ENCODE data around the gene MKRN2OS. TPM values are rescaled to one million over a fixed set of nuclear protein-coding genes. Genes with fewer than 3 reads are reported as not detected.
"Not testable (repeated sequence)": the region's sequence is repeated elsewhere in the genome, so short reads cannot be mapped to it uniquely, and the experiment has no call there.

MKRN2OS gene
- total RNA-seq, 1 donor from 2014 or later, result not detected

DNA sequence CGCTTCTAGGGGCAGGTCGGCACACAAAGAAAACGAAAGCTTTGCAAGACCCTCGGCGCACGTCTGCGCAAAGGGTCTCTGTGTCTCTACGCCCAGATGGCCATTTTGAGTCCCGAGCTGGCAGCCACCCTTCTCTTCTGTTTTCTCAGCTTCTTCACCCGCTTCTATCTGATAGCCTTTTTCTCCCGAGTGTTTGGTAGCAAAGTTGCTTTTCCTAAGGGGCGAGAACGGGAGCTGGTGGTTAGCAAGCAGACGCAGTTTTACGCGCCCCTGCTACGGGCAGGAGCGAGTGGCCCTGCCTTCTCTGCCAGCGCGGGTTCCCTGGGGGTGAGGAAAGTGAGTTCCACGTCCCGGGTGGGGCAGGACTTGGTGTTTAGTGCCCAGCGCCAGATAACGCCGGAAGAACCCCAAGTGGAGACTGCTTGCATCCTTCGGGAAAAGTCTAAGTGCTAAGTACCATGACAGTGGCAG, 8.7 kb upstream of the MKRN2OS start:
- peak overlapping the region; percentile 74 for H3K4me3 Mint-ChIP-seq (ENCODE audit: unreplicated experiment)
- H3K4me1 Mint-ChIP-seq (ENCODE audit: low read depth, unreplicated experiment), result peaks cover 16% of the 10 kb centered on the region
- no peak for TF ChIP-seq CTCF (IDR thresholded peaks at IDR 0.05; ENCODE audit: partially characterized antibody, unreplicated experiment)
- DNase-seq, result peak; percentile 49
- peak overlapping the region; percentile 95 for H3K27ac Mint-ChIP-seq (ENCODE audit: unreplicated experiment)
- peaks cover 4% of the 10 kb centered on the region for H3K27me3 Mint-ChIP-seq (ENCODE audit: unreplicated experiment)
- peaks cover 5% of the 10 kb centered on the region for H3K9me3 Mint-ChIP-seq (ENCODE audit: unreplicated experiment)
- no peaks in the 10 kb centered on the region for H3K36me3 Mint-ChIP-seq (ENCODE audit: unreplicated experiment)

DNA sequence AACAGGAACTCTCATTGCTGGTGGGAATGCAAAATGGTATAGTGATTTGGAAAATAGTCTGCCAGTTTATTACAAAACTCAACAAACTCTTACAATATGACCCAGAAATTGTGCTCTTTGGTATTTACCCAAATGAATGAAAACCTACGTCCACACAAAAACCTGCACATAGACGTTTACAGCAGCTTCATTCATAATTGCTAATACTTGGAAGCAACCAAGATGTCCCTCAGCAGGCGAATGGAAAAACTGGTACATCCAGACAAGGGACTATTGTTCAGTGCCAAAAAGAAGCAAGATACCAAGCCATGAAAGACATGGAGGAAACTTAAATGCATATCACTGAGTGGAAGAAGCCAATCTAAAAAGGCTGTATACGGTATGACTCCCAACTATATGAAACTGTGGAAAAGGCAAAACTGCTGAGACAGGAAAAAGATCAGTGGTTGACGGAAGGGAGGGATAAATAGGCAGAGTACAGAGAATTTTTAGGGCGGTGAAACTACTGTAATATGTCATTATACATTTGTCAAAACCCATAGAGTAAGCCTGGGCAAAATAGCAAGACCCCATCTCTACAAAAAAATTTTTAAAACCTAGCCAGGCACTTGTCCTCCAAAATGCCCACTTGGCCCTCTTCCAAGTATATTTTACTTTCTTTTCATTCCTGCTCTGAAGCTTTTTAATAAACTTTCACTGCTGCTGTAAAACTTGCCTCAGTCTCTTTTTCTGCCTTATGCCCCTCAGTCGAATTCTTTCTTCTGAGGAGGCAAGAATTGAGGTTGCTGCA, 4.9 kb upstream of the MKRN2OS start:
- Mint-ChIP-seq H3K4me3 (ENCODE audit: unreplicated experiment) (no peak overlapping the region), H3K27ac (ENCODE audit: unreplicated experiment) (no peak overlapping the region), H3K9me3 (ENCODE audit: unreplicated experiment) (no peaks in the 10 kb centered on the region), H3K36me3 (ENCODE audit: unreplicated experiment) (no peaks in the 10 kb centered on the region), H3K27me3 (ENCODE audit: unreplicated experiment) (no peaks in the 10 kb centered on the region), H3K4me1 (ENCODE audit: low read depth, unreplicated experiment) (peaks cover 9% of the 10 kb centered on the region)
- no peak for DNase-seq
- no peak for TF ChIP-seq CTCF (IDR thresholded peaks at IDR 0.05; ENCODE audit: partially characterized antibody, unreplicated experiment)

- Mint-ChIP-seq H3K4me1 (ENCODE audit: low read depth, unreplicated experiment) (peaks cover 9% of the 10 kb centered on the region), H3K4me3 (ENCODE audit: unreplicated experiment) (no peak overlapping the region), H3K27ac (ENCODE audit: unreplicated experiment) (no peak overlapping the region), H3K27me3 (ENCODE audit: unreplicated experiment) (peaks cover 4% of the 10 kb centered on the region), H3K9me3 (ENCODE audit: unreplicated experiment) (no peaks in the 10 kb centered on the region), H3K36me3 (ENCODE audit: unreplicated experiment) (no peaks in the 10 kb centered on the region)
- DNase-seq, result no peak
- no peak for TF ChIP-seq CTCF (IDR thresholded peaks at IDR 0.05; ENCODE audit: partially characterized antibody, unreplicated experiment)
Observed at GRCh38 chr3:12544652-12545472, 437 bp downstream of the MKRN2OS start.

- not testable (repeated sequence) for H3K9me3 Mint-ChIP-seq (ENCODE audit: unreplicated experiment); H3K27ac Mint-ChIP-seq (ENCODE audit: unreplicated experiment); H3K4me3 Mint-ChIP-seq (ENCODE audit: unreplicated experiment); H3K4me1 Mint-ChIP-seq (ENCODE audit: low read depth, unreplicated experiment); H3K36me3 Mint-ChIP-seq (ENCODE audit: unreplicated experiment); H3K27me3 Mint-ChIP-seq (ENCODE audit: unreplicated experiment); DNase-seq
Observed at GRCh38 chr3:12543497-12543896, 1.8 kb downstream of the MKRN2OS start.

DNA sequence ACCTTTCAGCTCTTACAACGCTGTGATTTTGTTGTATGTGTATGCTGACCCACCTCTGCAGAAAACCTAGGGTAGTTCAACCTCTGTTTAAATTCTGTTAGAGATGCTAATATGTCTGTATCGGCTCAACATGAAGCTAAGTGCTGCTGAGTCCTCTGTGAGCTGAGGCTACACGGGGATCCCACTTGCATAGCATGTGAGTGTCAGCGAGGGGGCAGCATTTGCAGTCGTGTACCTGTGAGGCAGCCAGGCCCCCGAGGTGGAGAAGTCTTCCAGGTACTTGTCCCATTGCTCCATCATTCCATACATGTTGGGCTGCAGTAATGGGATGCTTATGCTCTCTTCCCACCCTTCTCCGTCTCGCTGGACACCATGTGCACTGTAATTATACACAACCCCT, 3.7 kb downstream of the MKRN2OS start:
- Mint-ChIP-seq H3K36me3 (ENCODE audit: unreplicated experiment) (no peaks in the 10 kb centered on the region), H3K27me3 (ENCODE audit: unreplicated experiment) (peaks cover 7% of the 10 kb centered on the region), H3K4me1 (ENCODE audit: low read depth, unreplicated experiment) (peaks cover 9% of the 10 kb centered on the region), H3K9me3 (ENCODE audit: unreplicated experiment) (no peaks in the 10 kb centered on the region), H3K27ac (ENCODE audit: unreplicated experiment) (no peak overlapping the region), H3K4me3 (ENCODE audit: unreplicated experiment) (no peak overlapping the region)
- DNase-seq, result peak; percentile 36
- TF ChIP-seq CTCF (IDR thresholded peaks at IDR 0.05; ENCODE audit: partially characterized antibody, unreplicated experiment), result no peak
